GM21825 (cell line): Measurements from ENCODE around the gene TMEM256.

Source experiments
- ATAC-seq: cut with Tn5 transposase; IDR thresholded peaks from one replicate; pipeline ENCODE4 v1.9.1; 2021; ENCODE audit warnings: mild to moderate bottlenecking, moderate library complexity; ENCODE audit not compliant: unreplicated experiment

The TMEM256 gene

DNA sequence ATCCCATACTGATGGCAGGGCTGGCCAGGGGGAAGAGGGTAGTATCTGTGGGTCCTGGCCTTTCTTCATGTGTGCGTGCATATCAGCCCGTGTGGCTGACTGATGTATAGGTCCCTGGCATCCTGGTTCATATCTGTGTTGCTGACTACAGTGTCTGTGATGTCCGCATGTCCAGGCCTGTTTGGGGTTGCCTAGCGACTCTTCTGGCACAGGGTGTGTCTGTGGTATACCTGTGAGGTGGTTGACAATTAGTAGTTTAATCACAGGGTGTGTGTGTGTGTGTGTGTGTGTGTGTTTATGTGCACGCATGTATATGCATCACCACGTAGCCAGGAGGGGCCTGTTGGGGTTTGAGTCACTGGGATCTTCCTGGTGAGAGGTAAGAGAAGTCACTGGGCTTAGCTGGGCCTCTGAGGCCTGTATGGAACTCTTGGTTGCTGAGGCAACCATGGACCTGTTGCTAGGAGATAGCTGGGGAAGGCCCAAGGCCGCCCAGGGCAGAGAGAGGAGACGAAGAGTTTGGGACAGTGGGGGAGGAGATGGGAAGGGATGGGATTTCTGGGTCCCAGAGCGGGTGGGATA is 49.5 kb downstream of the TMEM256 start:
- no peak for ATAC-seq
